ENCODE measurements around the gene TXNDC5.

GRCh38 chr6:7914991-7915789 lies 4.6 kb upstream of the TXNDC5 start:
- TF ChIP-seq GATA3 (IDR thresholded peaks at IDR 0.05; ENCODE audit: low read depth, low read length) = no peak
- no peak for TF ChIP-seq GATA2 (IDR thresholded peaks at IDR 0.05; ENCODE audit: low read depth, low read length)
